Measurements from ENCODE around the gene GRAP2.

DNA sequence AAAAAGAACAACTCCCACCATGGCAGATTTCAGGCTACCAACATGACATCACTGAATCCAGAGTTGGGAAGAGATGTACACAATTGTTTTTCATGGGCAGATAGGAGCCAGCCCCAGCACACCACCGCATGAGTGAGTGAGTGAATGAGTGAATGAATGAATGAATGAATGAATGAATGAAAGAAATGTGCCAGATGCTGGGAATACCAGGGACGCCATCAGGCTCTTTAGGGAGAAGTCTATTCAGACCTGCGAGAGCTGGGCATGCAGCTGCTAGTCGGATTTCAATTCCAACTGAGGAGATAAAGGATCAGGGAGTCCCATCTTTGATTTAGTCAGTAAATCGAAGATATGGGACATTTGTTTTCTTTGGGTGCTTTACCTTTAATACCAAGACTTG is 78.6 kb downstream of the GRAP2 start:
- TF ChIP-seq CTCF (IDR thresholded peaks at IDR 0.05; ENCODE audit: low read depth, low read length, poor library complexity, severe bottlenecking) (no peak), EZH2phosphoT487 (IDR thresholded peaks at IDR 0.05; ENCODE audit: borderline replicate concordance, low read length) (no peak)
